Measurements from ENCODE around the gene TEX44. TPM values are rescaled to one million over a fixed set of nuclear protein-coding genes. Genes with fewer than 3 reads are reported as not detected.

Gene TEX44
- total and polyA plus RNA-seq, 2 of the 13 experiments (the other 11 are each of a cell fraction or from before 2014, with no cell fraction given) = not detected

DNA sequence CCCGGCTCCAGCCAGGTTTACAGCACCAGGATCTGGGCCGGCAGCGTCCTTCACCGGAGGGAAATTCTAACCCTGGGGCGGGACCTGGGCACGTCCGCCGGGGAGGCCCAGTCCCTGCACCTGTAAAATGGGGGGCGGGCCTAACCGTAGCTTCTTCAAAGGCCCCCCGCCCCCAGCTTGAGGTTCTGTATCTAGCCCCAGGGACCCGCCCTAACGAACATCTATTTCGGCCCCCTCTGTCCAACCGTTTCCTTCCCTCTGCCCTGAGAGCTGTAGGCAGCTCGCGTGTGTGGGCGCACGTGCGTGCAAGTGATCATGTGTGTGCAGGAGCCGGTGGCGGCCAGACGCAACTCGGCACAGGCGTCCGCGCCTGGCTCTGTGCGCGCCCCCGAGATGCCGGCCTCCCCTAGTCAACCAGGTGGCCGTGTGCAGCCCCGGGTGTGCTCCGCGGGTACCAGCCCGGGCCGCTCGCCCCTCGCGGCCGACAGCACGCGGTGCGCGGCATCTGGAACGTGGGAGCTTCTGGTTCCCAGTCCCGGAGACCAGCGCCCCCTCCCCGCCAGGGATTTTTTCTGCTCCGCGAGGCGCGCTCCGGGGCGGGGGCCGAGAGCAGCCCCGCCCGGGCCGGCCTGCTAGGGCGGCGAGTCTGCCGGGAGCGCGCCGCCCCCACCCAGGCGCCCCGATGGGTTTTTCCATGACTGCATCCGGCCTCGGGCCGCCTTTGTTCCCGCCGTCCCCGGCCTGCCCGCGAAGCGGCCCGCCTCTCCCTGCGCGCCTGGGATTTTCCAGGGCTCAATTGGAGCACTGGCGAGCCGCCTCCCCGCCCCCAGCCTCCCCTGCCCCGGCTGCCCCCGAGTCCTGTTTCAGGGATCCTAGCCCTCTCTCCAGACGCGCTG, 21.2 kb downstream of the TEX44 start (continued):
- TF ChIP-seq CREB1 (IDR thresholded peaks at IDR 0.05) (no peak), CREB1 (CRISPR knock-in tag; IDR thresholded peaks at IDR 0.05) (no peak), TCF12 (IDR thresholded peaks at IDR 0.05) (no peak), TCF12 (CRISPR knock-in tag; IDR thresholded peaks at IDR 0.05) (peak; percentile 84; the same call in 1 of the 2 replicates), ZNF326 (CRISPR knock-in tag; IDR thresholded peaks at IDR 0.05; ENCODE audit: borderline replicate concordance) (no peak), PRDM15 (CRISPR knock-in tag; IDR thresholded peaks at IDR 0.05) (peak; percentile 82), ZNF550 (CRISPR knock-in tag; IDR thresholded peaks at IDR 0.05; ENCODE audit: borderline replicate concordance) (peak; percentile 82; the same call in 1 of the 2 replicates), CENPT (CRISPR knock-in tag; IDR thresholded peaks at IDR 0.05; ENCODE audit: low read depth) (no peak; the same call in 1 of the 2 replicates), MLLT10 (CRISPR knock-in tag; IDR thresholded peaks at IDR 0.05) (no peak), ETV5 (CRISPR knock-in tag; IDR thresholded peaks at IDR 0.05; ENCODE audit: borderline replicate concordance) (peak; percentile 80; the same call in 1 of the 2 replicates), ZNF749 (CRISPR knock-in tag; IDR thresholded peaks at IDR 0.05; ENCODE audit: borderline replicate concordance) (peak; percentile 86; the same call in 1 of the 2 replicates), KAT8 (CRISPR knock-in tag; IDR thresholded peaks at IDR 0.05) (peak; percentile 75), GABPB1 (CRISPR knock-in tag; IDR thresholded peaks at IDR 0.05) (peak; percentile 76), ARNT (IDR thresholded peaks at IDR 0.05) (no peak), ZNF354B (CRISPR knock-in tag; IDR thresholded peaks at IDR 0.05) (no peak), MAFG (CRISPR knock-in tag; IDR thresholded peaks at IDR 0.05) (no peak), TRIM22 (IDR thresholded peaks at IDR 0.05) (no peak), HDAC6 (IDR thresholded peaks at IDR 0.05; ENCODE audit: low read depth, low read length) (no peak)
- TF ChIP-seq, protein P1, sequence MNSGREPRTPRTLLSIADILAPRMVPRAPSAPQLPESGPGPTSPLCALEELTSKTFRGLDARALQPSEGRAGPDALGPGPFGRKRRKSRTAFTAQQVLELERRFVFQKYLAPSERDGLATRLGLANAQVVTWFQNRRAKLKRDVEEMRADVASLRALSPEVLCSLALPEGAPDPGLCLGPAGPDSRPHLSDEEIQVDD (CRISPR knock-in tag; IDR thresholded peaks at IDR 0.05; ENCODE audit: borderline replicate concordance) = peak; percentile 88; the same call in 1 of the 2 replicates
- TF ChIP-seq, protein P2, sequence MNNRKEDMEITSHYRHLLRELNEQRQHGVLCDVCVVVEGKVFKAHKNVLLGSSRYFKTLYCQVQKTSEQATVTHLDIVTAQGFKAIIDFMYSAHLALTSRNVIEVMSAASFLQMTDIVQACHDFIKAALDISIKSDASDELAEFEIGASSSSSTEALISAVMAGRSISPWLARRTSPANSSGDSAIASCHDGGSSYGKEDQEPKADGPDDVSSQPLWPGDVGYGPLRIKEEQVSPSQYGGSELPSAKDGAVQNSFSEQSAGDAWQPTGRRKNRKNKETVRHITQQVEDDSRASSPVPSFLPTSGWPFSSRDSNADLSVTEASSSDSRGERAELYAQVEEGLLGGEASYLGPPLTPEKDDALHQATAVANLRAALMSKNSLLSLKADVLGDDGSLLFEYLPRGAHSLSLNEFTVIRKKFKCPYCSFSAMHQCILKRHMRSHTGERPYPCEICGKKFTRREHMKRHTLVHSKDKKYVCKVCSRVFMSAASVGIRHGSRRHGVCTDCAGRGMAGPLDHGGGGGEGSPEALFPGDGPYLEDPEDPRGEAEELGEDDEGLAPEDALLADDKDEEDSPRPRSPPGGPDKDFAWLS (CRISPR knock-in tag; IDR thresholded peaks at IDR 0.05; ENCODE audit: borderline replicate concordance) = peak; percentile 64; the same call in 1 of the 2 replicates
- TF ChIP-seq, protein P3, sequence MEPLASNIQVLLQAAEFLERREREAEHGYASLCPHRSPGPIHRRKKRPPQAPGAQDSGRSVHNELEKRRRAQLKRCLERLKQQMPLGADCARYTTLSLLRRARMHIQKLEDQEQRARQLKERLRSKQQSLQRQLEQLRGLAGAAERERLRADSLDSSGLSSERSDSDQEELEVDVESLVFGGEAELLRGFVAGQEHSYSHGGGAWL (CRISPR knock-in tag; IDR thresholded peaks at IDR 0.05) = peak; percentile 90
